ENCODE measurements around the gene PSORS1C2.
"Not testable (repeated sequence)": the region's sequence is repeated elsewhere in the genome, so short reads cannot be mapped to it uniquely, and the experiment has no call there.

PSORS1C2 gene

GRCh38 chr6:31165064-31165832 lies 26.4 kb upstream of the PSORS1C2 start:
- not testable (repeated sequence) for DNase-seq

DNA sequence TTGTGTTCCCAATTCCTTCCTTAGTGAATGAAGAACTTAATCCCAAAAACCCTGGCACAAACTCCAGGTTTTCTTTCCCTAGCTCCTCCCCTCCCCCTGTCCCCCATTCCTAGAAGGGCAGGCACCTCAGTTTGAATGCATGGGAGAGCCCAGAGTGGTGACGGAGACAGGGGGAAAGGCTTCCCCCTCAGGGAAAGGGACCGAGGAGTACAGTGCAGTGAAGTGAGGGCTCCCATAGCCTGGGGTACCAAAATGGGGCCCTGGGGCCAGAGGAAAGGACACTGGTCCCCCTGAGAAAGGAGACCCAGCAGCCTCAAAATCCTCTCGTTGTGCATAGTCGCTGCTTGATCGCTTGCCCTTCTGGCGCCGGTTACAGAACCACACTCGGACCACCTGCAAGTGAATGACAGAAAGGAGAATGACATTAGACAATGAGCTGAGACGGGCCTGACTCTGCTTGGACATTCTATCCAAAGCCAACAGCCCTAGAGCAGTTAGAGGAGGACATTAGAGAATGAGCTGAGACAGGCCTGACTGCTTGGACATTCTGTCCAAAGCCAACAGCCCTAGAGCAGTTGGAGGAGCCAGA lies 25.7 kb upstream of the PSORS1C2 start:
- DNase-seq: not testable (repeated sequence)

DNA sequence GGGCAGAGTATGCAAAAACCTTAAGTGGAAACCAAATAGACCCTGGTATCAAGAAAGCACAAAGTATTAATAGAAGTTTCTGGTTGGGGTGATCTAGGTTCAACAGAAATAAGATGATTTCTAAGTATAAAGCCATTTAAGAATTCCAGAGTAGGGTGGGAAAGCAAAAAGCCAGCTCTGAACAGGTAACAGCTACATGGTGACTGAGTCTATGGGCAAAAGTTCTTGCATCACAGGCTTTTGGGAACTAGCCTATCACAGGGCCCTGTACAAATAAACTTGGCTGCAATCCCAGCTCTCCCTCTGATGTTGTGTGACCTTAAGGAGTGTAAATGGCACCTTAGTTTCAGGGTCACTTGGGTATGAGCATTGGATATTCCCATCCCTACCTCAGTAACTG lies 25.1 kb upstream of the PSORS1C2 start:
- DNase-seq: no peak

DNA sequence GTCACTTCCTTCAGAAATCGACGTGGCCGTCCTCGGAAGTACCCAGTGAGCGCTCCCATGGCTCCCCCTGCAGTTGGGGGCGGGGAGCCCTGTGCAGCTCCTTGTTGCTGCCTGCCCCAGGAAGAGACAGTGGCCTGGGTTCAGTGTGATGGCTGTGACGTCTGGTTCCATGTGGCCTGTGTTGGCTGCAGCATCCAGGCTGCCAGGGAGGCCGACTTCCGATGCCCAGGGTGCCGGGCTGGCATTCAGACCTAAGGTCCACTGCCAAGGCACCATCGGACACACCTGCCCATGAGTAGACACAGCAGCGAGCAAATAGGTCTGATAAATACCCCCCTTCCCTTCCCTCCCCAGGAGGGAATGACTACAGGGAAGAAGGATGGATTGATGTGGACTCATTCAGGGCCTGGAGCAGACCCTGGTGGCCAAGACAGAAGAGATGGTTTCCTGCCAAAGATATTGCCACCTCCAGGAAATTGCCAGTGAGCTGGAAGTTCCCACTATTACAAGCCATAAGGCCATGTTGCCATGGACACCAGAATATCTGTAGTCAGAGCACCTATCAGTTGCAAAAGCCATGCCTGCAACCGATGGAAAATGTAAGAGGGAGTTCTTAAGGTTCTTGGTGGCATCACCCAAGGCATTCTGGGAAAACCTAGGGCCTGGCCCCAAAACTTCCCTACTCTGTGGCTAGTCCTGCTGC lies 23.7 kb upstream of the PSORS1C2 start:
- DNase-seq: no peak

- DNase-seq: no peak
These were observed 22.6 kb upstream of the PSORS1C2 start for GRCh38 chr6:31161216-31162126.

DNA sequence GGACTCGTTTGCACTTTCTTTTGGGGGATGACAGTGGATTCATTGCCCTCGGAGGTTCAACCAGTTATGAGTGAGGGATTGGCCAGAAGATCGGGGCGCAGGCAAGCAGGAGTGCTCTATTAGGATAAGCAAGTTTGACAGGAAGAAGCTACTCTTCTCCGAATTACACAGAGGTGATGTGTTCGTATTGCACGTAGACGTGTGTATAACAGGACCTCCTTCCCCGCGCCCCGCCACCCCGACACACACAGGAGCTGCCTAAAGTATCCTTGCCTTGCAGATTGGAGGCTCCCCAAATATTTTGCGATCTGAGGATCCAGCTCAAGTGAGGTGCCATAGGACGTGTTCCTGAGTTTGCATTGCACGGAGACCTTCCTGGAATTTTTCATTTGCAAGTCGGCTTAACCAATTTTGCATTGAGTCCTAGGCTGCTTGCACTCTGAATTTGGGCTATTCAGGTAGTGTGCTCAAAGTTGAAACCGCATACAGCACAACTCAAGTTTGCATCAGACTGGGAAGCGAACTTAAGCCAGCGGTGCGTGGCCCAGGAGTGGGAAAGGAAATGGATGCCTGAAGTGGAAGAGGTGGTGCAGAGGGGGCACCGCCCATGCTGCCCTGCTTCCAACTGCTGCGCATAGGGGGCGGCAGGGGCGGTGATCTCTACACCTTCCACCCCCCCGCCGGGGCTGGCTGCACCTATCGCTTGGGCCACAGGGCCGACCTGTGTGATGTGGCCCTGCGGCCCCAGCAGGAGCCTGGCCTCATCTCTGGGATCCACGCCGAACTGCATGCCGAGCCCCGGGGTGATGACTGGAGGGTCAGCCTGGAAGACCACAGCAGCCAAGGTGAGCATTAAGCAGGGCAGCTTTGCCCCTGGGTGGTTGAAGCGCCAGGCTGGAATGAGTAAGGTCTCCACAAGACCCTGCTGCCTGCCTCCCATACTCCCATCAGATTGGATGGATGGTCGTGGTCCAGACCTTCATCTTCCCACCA lies 20.3 kb upstream of the PSORS1C2 start:
- no peak for DNase-seq

DNA sequence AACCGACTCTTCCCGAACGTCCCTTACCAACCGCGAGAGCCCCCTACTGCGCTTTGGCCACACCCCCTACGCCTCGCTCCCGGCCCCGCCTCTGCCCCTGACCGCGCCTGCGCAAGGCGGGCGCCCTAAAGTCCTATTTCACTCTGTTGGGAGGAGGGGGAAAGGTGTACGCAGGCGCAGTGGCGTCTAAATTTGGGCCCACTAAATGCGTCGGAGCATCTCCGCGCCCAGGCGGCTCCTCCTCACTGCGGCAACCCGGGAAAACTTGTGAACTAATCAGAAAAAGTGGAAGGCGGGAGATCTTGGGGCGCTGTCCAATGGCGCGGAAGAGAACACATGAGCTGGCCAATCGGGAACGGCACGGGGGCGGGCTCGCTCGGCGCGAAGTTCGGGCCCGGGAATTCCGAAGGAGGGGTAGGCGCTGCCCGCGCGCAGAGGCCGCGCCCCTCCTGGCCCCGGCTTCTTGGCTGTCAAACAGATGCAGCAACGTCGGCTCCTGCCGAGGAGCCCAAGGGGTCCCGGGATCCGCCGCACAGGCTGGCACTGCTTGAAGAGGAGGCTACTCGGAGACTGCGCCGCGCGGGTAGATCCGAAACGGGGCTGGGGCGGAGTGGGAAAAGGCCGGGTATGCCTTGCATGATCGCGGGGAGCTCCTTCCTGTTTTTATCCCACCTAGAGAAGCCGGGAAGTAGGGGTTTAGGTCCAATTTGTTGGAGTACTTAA lies 19.4 kb upstream of the PSORS1C2 start, which contains the start of gene TCF19:
TCF19 (plus strand) TSS at position 450 of the 723 bp plus-strand sequence. CDS start 881 bp downstream, outside the sequence.
- DNase-seq: peak; percentile 96

DNA sequence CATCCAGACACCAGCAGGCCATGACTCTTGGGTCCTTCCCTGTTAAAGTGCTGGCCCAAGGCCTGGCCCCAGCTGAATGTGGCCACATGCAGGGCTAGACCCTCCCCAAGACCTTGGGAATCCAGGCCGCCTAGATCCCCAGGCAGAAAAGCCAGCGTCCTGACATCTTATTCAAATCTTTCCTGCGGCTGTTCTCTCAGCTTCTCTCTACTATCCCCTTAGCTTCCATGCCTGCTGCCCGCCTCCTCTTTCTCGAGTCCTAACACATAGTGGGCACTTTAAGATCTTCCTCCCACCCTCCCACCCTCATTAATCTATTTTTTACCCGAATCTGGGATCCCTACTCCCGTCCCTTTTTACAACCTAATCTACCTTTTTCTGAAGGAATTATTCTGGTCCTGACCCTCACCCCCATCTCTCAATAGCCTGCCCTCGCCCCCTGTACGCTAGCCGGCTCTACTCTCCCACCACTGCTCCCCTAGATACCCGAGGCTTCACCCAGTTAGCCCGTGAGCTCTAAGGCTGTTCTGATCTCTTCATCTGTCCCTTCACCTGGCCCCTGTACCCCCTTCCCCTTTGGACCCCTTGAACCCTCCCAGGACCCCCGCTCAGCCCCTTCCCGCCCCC lies 18.8 kb upstream of the PSORS1C2 start, which contains the start of gene CCHCR1:
CCHCR1 (minus strand) TSS at position 290 of the 627 bp plus-strand sequence; CDS start at position 88, 202 bp downstream.
- DNase-seq: no peak

DNA sequence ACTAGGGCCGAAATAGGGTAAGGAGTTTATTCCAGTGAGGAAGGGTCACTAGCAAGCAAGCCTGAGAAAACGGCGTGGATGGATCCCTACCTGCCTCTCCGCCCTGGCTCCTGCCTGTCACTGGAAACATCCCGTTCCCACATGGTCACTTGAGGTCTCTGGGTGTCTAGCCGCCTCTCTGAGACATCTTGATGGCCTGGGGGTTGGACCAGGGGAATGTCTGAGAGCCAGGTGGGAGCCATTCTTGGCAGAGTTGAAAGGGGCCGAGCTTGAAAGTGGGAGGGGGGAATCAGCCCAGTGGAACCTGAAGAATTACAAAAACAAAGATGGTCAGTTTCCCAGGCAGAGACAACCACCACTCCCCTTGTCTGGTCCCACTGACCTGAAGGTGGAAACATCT lies 17.8 kb upstream of the PSORS1C2 start:
- no peak for DNase-seq

- DNase-seq: no peak
These were observed 15.6 kb upstream of the PSORS1C2 start for GRCh38 chr6:31154436-31154835.

DNA sequence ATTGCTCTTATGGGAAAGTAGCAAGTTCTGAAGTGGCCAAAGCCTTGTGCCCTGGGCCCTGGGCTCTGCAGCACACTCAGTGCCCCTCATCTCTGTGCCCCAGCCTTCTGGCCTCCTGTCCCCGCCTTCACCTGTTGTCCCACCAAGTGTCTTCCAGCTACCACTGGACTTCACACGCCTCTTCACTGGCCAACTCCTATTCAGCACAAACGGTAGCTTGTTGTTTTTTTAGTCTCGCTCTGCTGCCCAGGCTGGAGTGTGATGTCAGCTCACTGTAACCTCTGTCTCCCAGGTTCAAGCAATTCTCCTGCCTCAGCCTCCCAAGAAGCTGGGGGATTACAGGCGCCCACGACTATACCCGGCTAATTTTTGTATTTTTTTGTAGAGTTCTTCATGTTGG lies 13.9 kb upstream of the PSORS1C2 start:
- DNase-seq: no peak

DNA sequence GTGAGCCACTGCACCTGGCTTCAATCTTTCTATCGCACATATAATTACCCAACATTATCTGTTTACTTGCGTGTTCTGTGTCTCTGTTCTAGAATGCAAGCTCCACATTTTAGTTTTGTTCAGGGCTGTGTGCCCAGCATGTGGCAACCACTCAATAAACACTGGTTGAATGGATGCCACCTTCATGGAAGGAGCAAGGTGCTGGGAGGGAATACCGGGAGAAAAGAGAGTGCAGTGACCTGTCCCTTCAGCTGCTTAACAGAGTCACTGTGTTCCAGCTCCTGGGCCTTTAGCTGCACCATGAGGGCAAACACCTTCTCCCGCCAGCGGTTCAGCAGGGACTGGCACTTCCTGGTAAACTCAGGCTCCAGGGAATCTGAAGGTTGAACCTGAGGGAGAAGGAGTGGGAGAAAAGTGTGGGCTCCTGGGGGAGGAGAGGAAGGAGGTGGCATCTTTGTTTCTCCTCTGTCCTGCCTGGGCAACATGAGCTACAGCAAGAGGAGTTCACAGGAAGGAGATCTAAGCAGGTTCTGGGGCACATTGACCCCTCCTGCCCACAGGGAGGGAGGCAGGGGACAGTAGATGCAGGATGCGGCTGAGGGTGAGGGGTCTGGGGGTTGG lies 11.1 kb upstream of the PSORS1C2 start:
- no peak for DNase-seq

- DNase-seq: no peak
These were observed 6.5 kb upstream of the PSORS1C2 start for GRCh38 chr6:31145386-31145785.

DNA sequence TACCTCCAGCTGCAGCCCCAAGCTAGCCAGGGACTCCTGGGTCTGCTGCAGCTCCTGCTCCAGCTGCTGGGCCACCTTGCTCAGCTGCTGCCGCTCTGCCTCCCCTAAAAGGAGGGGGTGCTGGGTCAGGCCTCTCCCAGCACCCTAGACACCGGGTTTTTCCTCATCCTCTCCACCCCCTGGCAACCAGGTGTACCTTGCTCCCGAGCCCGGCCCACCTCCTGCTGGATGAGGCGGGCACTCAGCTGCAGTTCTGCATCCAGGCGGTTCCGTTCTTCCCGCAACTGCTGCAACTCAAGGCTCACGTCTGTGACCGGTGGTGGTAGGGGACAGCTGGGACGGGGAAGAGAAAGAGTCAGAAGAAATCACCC lies 6.1 kb upstream of the PSORS1C2 start:
- no peak for DNase-seq

- no peak for DNase-seq
These were observed 5.6 kb upstream of the PSORS1C2 start for GRCh38 chr6:31144296-31144969.

- DNase-seq: no peak
These were observed 4.3 kb upstream of the PSORS1C2 start for GRCh38 chr6:31143148-31143547.

DNA sequence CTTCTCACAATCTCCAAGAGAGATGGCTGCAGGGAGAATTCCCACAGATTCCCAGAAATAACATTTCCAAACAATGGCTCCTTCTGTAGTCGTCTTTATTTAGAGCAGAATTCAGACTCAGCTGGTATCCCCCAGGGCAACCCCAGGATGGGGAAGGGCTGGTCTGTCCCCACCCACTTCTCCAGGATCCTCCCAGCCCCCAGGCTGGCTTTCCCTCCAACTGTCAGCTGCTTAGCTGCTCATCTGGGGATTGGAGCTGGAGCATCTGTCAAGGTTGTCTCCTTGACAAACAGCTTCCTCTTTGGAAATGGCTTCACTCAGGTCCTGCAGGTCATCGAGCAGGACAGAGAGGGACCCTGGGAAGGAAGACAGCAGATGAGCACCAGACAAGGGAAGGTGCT lies 3.5 kb upstream of the PSORS1C2 start:
- no peak for DNase-seq

GRCh38 chr6:31140643-31141042 lies 1.8 kb upstream of the PSORS1C2 start:
- no peak for DNase-seq

DNA sequence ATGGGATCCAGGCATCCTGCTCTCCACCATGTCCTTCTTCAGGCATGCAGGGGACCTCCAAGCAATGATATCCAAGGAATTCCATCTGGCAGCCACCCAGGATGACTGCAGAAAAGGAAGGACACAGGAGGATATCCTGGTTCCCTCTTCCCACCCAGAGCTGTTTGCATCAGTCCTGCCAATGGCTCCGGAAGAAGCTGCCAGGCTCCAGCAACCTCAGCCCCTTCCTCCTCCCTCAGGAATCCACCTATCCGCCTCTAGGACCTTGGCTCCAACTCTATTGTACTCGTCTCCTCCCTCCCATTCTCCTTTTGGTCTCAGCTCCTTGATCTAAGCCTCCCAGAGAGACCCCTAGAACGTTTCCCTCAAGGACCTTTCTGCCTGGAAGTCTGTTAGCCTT lies 733 bp upstream of the PSORS1C2 start:
- DNase-seq: no peak
